ENCODE measurements around the gene MFSD6L. TPM values are rescaled to one million over a fixed set of nuclear protein-coding genes. Genes with fewer than 3 reads are reported as not detected.

MFSD6L gene, protein sequence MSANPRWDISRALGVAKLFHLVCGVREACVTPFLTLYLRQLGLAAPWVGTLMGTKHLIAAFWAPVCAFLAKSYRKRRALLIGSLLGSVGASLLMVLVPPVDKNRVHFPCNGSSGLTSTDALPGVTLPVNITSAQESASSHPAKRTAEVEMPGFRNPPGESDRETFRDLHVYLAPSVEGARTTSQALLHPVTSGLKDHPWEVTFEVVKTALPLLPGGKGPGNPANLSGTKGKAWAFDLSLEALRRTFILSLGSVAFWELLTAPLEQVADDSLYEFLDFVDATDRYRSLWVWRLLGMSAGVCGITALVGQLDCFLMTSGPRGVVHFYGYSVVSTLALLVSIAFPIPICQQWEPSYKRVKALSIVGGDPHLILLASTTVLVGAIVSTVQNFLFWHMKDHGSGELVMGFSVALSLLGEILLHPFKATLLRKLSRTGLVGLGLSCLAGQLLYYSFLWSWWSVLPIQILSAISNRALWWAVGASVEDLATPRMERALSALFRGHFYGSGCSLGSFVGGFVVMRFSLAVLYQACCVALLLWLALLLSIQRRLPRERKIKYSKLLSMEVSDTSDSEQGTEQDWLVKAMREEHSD
- under 1 TPM; 0.19 to 0.39 TPM for total RNA-seq
- polyA plus RNA-seq = not detected
- long read RNA-seq, donor 1 = 0 reads
- long read RNA-seq, donor 2 = 0 reads

DNA sequence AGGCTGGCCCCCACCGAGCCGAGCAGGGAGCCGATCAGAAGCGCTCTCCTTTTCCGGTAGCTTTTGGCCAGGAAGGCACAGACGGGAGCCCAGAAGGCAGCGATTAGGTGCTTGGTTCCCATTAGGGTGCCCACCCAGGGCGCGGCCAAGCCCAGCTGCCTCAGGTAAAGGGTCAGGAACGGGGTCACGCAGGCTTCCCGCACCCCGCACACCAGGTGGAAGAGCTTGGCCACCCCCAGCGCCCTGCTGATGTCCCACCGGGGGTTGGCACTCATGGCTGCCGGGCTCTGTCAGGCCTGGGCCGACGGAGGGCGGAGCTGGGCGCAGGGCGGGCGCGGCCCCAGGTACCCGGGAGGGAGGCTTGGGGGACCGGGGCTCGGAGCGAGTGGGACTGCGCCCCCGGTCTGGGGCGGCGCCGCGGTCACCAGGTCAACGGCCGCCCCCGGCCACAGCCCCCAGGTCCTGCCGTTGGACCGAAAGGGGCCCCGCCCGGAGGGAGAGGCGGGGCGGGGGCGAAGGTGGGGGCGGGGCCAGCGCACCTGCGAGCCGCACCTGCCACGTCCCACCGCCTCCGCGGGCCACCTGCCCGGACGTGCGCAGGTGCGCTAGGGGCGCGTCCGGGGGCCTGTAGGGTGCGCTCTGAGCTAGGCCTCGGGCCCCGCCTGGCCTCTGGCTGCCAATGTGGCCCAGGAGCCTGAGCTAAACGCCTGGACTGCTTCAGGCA, at the start of gene MFSD6L:
TSS of gene MFSD6L (minus strand) at position 520 of the 724 bp plus-strand sequence. CDS start at position 275, 245 bp downstream.
- Histone ChIP-seq H3K4me1 (ENCODE audit: control insufficient read depth in 1 of 2, insufficient read depth in 2 of 2, low read length in 2 of 2) (no peaks in the 10 kb centered on the region), H3K4me3 (ENCODE audit: low read length in 2 of 2) (no peak within 1 kb of the TSS), H3K27me3 (ENCODE audit: control insufficient read depth in 1 of 2, insufficient read depth in 2 of 2, low read length in 1 of 2) (no peaks in the 10 kb centered on the region), H3K36me3 (ENCODE audit: control insufficient read depth in 1 of 2, insufficient read depth in 2 of 2, low read length in 1 of 2) (no peaks in the 10 kb centered on the region), H3K27ac (ENCODE audit: low read depth in 1 of 2, low read length in 2 of 2) (no peak within 1 kb of the TSS), H3K9me3 (ENCODE audit: control insufficient read depth, low read length) (no peaks in the 10 kb centered on the region)
- DNase-seq = no peak
- intact Hi-C loops (cut with DNase I) = no loop called here
- ATAC-seq (ENCODE audit: low FRiP score) = no peak
- 16 to 19% methylated on average over 40 to 62 of the region's 62 CpGs for WGBS, 2 donors

DNA sequence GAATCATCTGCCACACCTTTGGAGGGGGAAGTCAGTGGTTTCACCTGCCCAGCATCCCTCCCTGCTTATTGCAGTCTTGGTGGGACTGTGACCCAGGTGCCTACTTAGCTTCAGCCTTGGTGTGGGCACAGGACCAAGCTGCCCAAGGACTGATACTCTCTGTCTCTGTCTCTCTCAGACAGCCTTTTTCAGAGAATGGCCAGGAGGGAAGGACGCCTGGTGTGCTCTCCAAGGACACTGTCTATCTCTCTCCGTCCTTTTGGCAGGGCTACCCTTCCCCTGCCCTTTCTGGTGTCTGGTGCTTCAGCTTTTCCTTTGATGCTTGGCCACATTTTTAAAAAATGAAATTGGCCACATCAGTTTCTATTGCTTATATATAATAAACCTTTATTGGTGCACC, 48.7 kb upstream of the MFSD6L start:
- Histone ChIP-seq H3K4me1 (ENCODE audit: control insufficient read depth in 1 of 2, insufficient read depth in 2 of 2, low read length in 2 of 2) (peaks cover 0 to 4% of the 10 kb centered on the region in 2 donors), H3K27me3 (ENCODE audit: control insufficient read depth in 1 of 2, insufficient read depth in 2 of 2, low read length in 1 of 2) (no peaks in the 10 kb centered on the region), H3K27ac (ENCODE audit: low read depth in 1 of 2, low read length in 2 of 2) (no peak overlapping the region), H3K4me3 (ENCODE audit: low read length in 2 of 2) (no peak overlapping the region), H3K36me3 (ENCODE audit: control insufficient read depth in 1 of 2, insufficient read depth in 2 of 2, low read length in 1 of 2) (no peaks in the 10 kb centered on the region), H3K9me3 (ENCODE audit: control insufficient read depth, low read length) (no peaks in the 10 kb centered on the region)
- no peak for ATAC-seq (ENCODE audit: low FRiP score)
- 91 to 100% methylated on average over 2 of the region's 2 CpGs for WGBS, 2 donors
- intact Hi-C loops (cut with DNase I) = no loop called here
- DNase-seq = no peak

DNA sequence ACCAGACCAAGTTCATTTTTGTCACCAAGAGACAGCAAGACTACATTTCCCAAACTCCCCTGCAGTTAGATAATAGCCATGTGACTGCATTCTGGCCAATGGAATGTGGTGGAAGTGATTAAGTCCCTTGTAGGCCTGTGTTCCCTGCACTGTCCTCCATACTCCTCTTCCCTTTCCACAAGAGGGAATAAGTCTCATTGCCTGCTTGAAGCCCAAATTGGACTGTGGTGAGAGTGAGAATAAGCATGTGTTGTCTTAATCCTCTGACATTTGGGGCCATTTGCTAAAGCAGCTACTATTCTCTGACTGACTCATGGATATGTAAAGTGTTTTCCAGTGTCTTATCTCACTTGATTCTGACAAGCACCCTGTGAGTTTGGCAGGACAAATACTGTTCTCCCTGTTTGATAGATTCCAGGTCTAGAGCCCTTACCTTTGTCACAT, 47.6 kb upstream of the MFSD6L start:
- Histone ChIP-seq H3K36me3 (ENCODE audit: control insufficient read depth in 1 of 2, insufficient read depth in 2 of 2, low read length in 1 of 2) (no peaks in the 10 kb centered on the region), H3K4me1 (ENCODE audit: control insufficient read depth in 1 of 2, insufficient read depth in 2 of 2, low read length in 2 of 2) (peaks cover 0 to 4% of the 10 kb centered on the region in 2 donors), H3K27ac (ENCODE audit: low read depth in 1 of 2, low read length in 2 of 2) (no peak overlapping the region), H3K4me3 (ENCODE audit: low read length in 2 of 2) (no peak overlapping the region), H3K27me3 (ENCODE audit: control insufficient read depth in 1 of 2, insufficient read depth in 2 of 2, low read length in 1 of 2) (no peaks in the 10 kb centered on the region), H3K9me3 (ENCODE audit: control insufficient read depth, low read length) (no peaks in the 10 kb centered on the region)
- no peak for ATAC-seq (ENCODE audit: low FRiP score)
- intact Hi-C loops (cut with DNase I) = no loop called here
- no peak for DNase-seq

DNA sequence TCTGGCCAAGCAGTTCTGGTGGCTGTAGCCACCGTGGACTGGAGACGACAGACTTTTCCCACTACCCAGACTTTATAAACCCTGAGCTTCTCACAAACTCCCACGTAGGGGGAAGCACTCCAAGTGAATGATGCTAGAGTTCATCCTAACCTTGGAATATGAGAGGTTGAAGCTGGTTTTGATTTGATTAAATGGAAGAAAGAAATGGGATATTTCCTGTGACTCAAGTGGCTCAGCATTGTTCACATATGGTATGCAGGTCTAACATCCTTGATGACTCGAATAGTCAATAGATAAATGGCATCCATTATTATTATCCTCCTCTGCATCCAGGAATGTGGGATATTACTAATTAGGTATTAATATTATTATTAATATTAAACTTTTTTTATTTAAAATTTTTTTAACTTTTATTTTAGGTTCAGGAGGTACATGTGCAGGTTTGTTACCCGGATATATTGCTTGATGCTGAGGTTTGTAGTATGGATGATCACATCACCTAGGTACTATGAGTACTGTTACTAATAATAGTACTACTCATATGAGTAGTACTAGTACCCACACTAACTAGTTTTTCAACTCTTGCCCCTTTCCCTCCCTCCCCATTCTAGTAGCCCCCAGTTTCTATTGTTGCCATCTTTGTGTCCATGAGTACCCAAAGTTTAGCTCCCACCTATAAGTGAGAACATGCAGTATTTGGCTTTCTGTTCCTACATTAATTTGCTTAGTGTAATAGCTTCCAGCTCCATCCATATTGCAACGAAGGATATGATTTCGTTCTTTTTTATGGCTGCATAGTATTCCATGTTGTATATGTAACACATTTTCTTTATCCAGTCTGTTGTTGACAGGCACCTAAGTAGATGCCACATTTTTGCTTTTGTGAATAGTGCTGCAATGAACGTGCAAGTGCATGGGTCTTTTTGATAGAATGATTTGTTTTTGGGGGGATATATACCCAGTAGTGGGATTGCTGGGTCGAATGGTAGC, 45.4 kb upstream of the MFSD6L start:
- H3K9me3 ChIP-seq (ENCODE audit: control insufficient read depth, low read length) = no peaks in the 10 kb centered on the region
- intact Hi-C loops (cut with DNase I) = no loop called here
- no peak for DNase-seq
- H3K36me3 ChIP-seq (ENCODE audit: control insufficient read depth in 1 of 2, insufficient read depth in 2 of 2, low read length in 1 of 2) = no peaks in the 10 kb centered on the region
- no peak overlapping the region for H3K4me3 ChIP-seq (ENCODE audit: low read length in 2 of 2)
- H3K4me1 ChIP-seq (ENCODE audit: control insufficient read depth in 1 of 2, insufficient read depth in 2 of 2, low read length in 2 of 2) = peaks cover 0 to 4% of the 10 kb centered on the region in 2 donors
- WGBS, 2 donors = 81 to 87% methylated on average over 9 of the region's 9 CpGs
- no peaks in the 10 kb centered on the region for H3K27me3 ChIP-seq (ENCODE audit: control insufficient read depth in 1 of 2, insufficient read depth in 2 of 2, low read length in 1 of 2)
- H3K27ac ChIP-seq (ENCODE audit: low read depth in 1 of 2, low read length in 2 of 2) = no peak overlapping the region
- no peak for ATAC-seq (ENCODE audit: low FRiP score)

DNA sequence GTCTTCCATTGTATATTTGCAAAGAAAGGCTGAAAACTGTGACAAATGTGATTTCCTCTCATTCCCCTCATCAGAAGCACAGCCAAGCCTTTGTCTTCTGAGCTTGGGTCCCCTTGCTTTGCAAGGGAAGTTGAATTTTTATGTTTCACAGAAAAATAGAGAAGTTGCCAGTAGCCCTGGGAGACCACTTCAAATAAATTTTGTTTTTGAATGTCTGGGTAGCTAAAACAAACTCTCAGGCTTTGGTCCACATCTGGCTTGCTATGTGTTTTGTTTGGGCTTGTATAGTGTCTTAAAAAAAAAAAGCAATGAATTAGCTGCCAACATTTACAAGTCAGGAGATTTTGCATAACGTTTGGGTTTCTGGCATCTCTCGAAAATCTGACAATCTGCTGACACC, 44.2 kb upstream of the MFSD6L start:
- H3K9me3 ChIP-seq (ENCODE audit: control insufficient read depth, low read length) = no peaks in the 10 kb centered on the region
- H3K4me1 ChIP-seq (ENCODE audit: control insufficient read depth in 1 of 2, insufficient read depth in 2 of 2, low read length in 2 of 2) = peaks cover 0 to 4% of the 10 kb centered on the region in 2 donors
- H3K36me3 ChIP-seq (ENCODE audit: control insufficient read depth in 1 of 2, insufficient read depth in 2 of 2, low read length in 1 of 2) = no peaks in the 10 kb centered on the region
- H3K27me3 ChIP-seq (ENCODE audit: control insufficient read depth in 1 of 2, insufficient read depth in 2 of 2, low read length in 1 of 2) = no peaks in the 10 kb centered on the region
- ATAC-seq (ENCODE audit: low FRiP score) (no peak), DNase-seq (no peak)
- intact Hi-C loops (cut with DNase I) = no loop called here
- H3K27ac ChIP-seq (ENCODE audit: low read depth in 1 of 2, low read length in 2 of 2) = no peak overlapping the region
- WGBS, 2 donors = 0 to 3% methylated on average over 2 of the region's 2 CpGs
- no peak overlapping the region for H3K4me3 ChIP-seq (ENCODE audit: low read length in 2 of 2)

DNA sequence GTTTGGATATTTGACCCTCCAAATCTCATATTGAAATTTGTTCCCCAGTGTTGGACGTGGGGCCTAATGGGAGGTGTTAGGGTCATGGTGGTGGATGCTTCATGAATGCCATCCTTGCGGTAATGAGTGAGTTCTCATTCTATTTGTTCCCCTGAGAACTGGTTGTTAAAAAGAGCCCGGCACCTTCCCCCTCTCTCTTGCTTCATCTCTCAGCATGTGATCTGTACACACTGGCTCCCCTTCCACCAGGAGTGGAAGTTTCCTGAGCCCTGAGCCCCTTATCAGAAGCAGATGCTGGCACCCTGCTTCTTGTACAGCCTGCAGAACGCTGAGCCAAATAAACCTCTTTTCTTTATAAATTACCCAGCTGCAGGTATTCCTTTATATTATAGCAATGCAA, 42.7 kb upstream of the MFSD6L start:
- DNase-seq (no peak), ATAC-seq (ENCODE audit: low FRiP score) (no peak)
- WGBS, 2 donors = 77 to 82% methylated on average over 4 of the region's 4 CpGs
- Histone ChIP-seq H3K4me3 (ENCODE audit: low read length in 2 of 2) (no peak overlapping the region), H3K36me3 (ENCODE audit: control insufficient read depth in 1 of 2, insufficient read depth in 2 of 2, low read length in 1 of 2) (no peaks in the 10 kb centered on the region), H3K4me1 (ENCODE audit: control insufficient read depth in 1 of 2, insufficient read depth in 2 of 2, low read length in 2 of 2) (peaks cover 0 to 4% of the 10 kb centered on the region in 2 donors), H3K9me3 (ENCODE audit: control insufficient read depth, low read length) (no peaks in the 10 kb centered on the region), H3K27ac (ENCODE audit: low read depth in 1 of 2, low read length in 2 of 2) (no peak overlapping the region), H3K27me3 (ENCODE audit: control insufficient read depth in 1 of 2, insufficient read depth in 2 of 2, low read length in 1 of 2) (no peaks in the 10 kb centered on the region)
- intact Hi-C loops (cut with DNase I) = no loop called here

DNA sequence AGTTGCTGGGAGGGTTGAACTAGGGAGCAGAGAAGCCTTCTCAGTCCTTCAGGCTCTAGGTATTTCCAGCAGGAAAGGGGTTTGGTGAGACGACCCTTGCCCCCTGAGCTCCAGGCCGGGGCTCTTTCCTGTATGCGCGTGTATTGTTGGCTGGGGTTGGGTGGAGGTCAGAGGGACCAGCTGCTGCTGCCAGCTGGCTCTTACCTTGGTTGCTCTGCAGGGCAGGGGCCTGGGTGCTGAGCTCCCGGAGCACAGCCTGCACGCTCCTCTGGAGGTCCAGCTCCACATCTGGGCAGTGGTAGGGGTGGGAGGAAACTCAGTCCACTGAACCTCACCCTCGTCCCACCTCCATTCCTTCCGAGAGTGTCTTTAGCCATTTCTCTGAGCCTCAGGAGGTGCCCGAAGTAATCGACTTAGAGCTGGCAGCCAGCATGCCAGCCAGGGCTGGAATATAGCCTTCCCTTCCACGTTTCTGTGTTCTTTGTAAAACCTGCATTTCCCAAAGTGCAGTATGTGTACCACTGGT, 40.3 kb upstream of the MFSD6L start:
- peaks cover 0 to 4% of the 10 kb centered on the region in 2 donors for H3K4me1 ChIP-seq (ENCODE audit: control insufficient read depth in 1 of 2, insufficient read depth in 2 of 2, low read length in 2 of 2)
- no peak overlapping the region for H3K27ac ChIP-seq (ENCODE audit: low read depth in 1 of 2, low read length in 2 of 2)
- 42 to 48% methylated on average over 11 of the region's 11 CpGs for WGBS, 2 donors
- no peaks in the 10 kb centered on the region for H3K27me3 ChIP-seq (ENCODE audit: control insufficient read depth in 1 of 2, insufficient read depth in 2 of 2, low read length in 1 of 2)
- H3K9me3 ChIP-seq (ENCODE audit: control insufficient read depth, low read length) = peaks cover 2% of the 10 kb centered on the region
- no peak overlapping the region for H3K4me3 ChIP-seq (ENCODE audit: low read length in 2 of 2)
- intact Hi-C loops (cut with DNase I) = no loop called here
- H3K36me3 ChIP-seq (ENCODE audit: control insufficient read depth in 1 of 2, insufficient read depth in 2 of 2, low read length in 1 of 2) = no peaks in the 10 kb centered on the region
- DNase-seq (no peak), ATAC-seq (ENCODE audit: low FRiP score) (no peak)
